B cell (primary cell): ENCODE data around the gene SEL1L.
"Not testable (repeated sequence)": the region's sequence is repeated elsewhere in the genome, so short reads cannot be mapped to it uniquely, and the experiment has no call there.

Source experiments
- EZH2 ChIP-seq: IDR thresholded peaks from 2 replicates; pipeline ENCODE4 v1.6.1; 2012; ENCODE audit warnings: borderline replicate concordance, low read depth, mild to moderate bottlenecking, moderate library complexity, low read length; ENCODE audit not compliant: insufficient read depth, poor library complexity, severe bottlenecking
- TF ChIP-seq, protein P1 (sequence below): fragments of 200-600 bp; IDR thresholded peaks from one replicate; pipeline ENCODE4 v1.8.0; 2022; ENCODE audit warnings: antibody characterized with exemption, mild to moderate bottlenecking

DNA sequence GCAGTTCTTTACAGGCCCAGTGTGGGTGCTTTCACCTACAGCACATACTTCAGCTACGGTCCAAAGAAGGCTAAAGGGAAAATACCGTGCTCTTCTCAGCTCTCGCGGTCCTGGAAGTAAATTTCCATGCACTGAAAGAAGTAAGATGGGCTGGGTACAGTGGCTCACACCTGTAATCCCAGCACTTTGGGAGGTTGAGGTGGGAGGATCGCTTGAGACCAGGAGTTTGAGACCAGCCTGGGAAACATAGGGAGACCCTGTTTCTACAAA is 63.2 kb downstream of the SEL1L start:
- not testable (repeated sequence) for TF ChIP-seq EZH2
- TF ChIP-seq, protein P1, sequence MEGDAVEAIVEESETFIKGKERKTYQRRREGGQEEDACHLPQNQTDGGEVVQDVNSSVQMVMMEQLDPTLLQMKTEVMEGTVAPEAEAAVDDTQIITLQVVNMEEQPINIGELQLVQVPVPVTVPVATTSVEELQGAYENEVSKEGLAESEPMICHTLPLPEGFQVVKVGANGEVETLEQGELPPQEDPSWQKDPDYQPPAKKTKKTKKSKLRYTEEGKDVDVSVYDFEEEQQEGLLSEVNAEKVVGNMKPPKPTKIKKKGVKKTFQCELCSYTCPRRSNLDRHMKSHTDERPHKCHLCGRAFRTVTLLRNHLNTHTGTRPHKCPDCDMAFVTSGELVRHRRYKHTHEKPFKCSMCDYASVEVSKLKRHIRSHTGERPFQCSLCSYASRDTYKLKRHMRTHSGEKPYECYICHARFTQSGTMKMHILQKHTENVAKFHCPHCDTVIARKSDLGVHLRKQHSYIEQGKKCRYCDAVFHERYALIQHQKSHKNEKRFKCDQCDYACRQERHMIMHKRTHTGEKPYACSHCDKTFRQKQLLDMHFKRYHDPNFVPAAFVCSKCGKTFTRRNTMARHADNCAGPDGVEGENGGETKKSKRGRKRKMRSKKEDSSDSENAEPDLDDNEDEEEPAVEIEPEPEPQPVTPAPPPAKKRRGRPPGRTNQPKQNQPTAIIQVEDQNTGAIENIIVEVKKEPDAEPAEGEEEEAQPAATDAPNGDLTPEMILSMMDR = not testable (repeated sequence)
